HepG2 (cell line): ENCODE results near the gene CD300H. TPM values are rescaled to one million over a fixed set of nuclear protein-coding genes. Genes with fewer than 3 reads are reported as not detected.

Experiments used
- ATAC-seq: fragments of 200-7000 bp; cut with Tn5 transposase; 3 replicates; pipeline ENCODE4 v1.9.1; 2020; ENCODE audit warnings: mild to moderate bottlenecking, moderate library complexity
- BruUV-seq: library from RNA; stranded (reverse); fragments of 400-500 nt; replicated peaks from 2 replicates; lab custom pipeline; 2021; lab: Mats Ljungman, UMichigan
- CTCF ChIA-PET: fragments of 300-600 bp; formaldehyde crosslinking; extraction: SDS; loops from one replicate; lab custom pipeline; 2021; ENCODE audit warnings: low total read pairs, inconsistent platforms, low intra/inter-chr PET ratio; lab: Yijun Ruan, JAX
- POLR2A ChIA-PET: fragments of 350-600 bp; sonication (Branson Sonifier 250); formaldehyde crosslinking; loops from one replicate; lab custom pipeline; 2020; ENCODE audit warnings: antibody characterized with exemption, inconsistent platforms; lab: Yijun Ruan, JAX
- DNase-seq: peaks from one replicate; pipeline ENCODE4 v3.0.0-alpha.2; 2015; ENCODE audit warnings: low spot score
- FAIRE-seq: peaks from 3 replicates; lab custom pipeline; 2011; peaks lifted over from hg19 to GRCh38; lab: Jason Lieb, UNC
- H2AFZ ChIP-seq: one replicate; pipeline ENCODE4 v1.6.1; 2011; ENCODE audit warnings: low read length, inconsistent platforms
- H3K27ac ChIP-seq: fragments of 300-600 bp; 3 replicates; pipeline ENCODE4 v1.8.0; 2011; ENCODE audit warnings: mixed run types, mild to moderate bottlenecking, mixed read lengths, low read length, inconsistent platforms; ENCODE audit not compliant: insufficient read depth; ENCODE audit errors: extremely low read length
- H3K27me3 ChIP-seq, 2 experiments: fragments of 200-600 bp in 1 of 2; 2 replicates in 1 of 2; 3 replicates in 1 of 2; pipeline versions ENCODE4 v1.6.0 to v1.8.0; 2011; ENCODE audit warnings: low read length in 2 of 2, mild to moderate bottlenecking in 2 of 2, moderate library complexity in 2 of 2, inconsistent platforms in 1 of 2; ENCODE audit not compliant: insufficient read depth in 2 of 2, control insufficient read depth in 1 of 2
- H3K36me3 ChIP-seq, 2 experiments: fragments of 200-600 bp in 1 of 2; replicated peaks in 1 of 2; 2 replicates in 1 of 2; 3 replicates in 1 of 2; pipeline versions ENCODE4 v1.5.1 to v1.8.0; 2011; ENCODE audit warnings: low read length in 2 of 2, inconsistent platforms in 1 of 2; ENCODE audit not compliant: insufficient read depth in 2 of 2, control insufficient read depth in 1 of 2
- H3K4me1 ChIP-seq: 2 replicates; pipeline ENCODE4 v1.5.1; 2012; ENCODE audit warnings: low read length, inconsistent platforms; ENCODE audit not compliant: insufficient read depth
- H3K4me2 ChIP-seq: 2 replicates; pipeline ENCODE4 v1.6.0; 2011; ENCODE audit warnings: low read depth, low read length, inconsistent platforms
- H3K4me3 ChIP-seq, 3 experiments: fragments of 200-600 bp in 1 of 3; sonication (generic), shearing (Covaris generic) in 1 of 3; replicated peaks in 1 of 3; 2 replicates each; pipeline ENCODE4 v1.5.1; 2011 to 2016; ENCODE audit warnings: low read length in 3 of 3, inconsistent platforms in 2 of 3, low read depth in 2 of 3, mild to moderate bottlenecking in 2 of 3, control low read depth in 1 of 3, mixed read lengths in 1 of 3; ENCODE audit not compliant: insufficient read depth in 1 of 3
- H3K79me2 ChIP-seq: one replicate; pipeline ENCODE4 v1.6.1; 2011; ENCODE audit warnings: low read length, inconsistent platforms; ENCODE audit not compliant: insufficient read depth
- H3K9ac ChIP-seq: 2 replicates; pipeline ENCODE4 v1.6.0; 2011; ENCODE audit warnings: mild to moderate bottlenecking, low read depth, low read length, inconsistent platforms; ENCODE audit not compliant: insufficient read depth
- H3K9me3 ChIP-seq: 2 replicates; pipeline ENCODE4 v1.5.1; 2012; ENCODE audit warnings: mild to moderate bottlenecking, low read length
- H4K20me1 ChIP-seq: 2 replicates; pipeline ENCODE4 v1.6.0; 2011; ENCODE audit warnings: inconsistent platforms, mild to moderate bottlenecking, low read length, moderate library complexity; ENCODE audit not compliant: insufficient read depth
- DNMT3B ChIP-seq: conservative IDR thresholded peaks from 2 replicates; pipeline ENCODE4 v1.6.1; 2016; ENCODE audit warnings: missing biosample characterization, control low read depth
- DZIP1 ChIP-seq: sonication (generic); formaldehyde crosslinking; IDR thresholded peaks from 2 replicates; pipeline ENCODE4 v1.5.0; 2020; ENCODE audit warnings: mild to moderate bottlenecking, missing genetic modification reagents
- FOXA1 ChIP-seq, 2 experiments: fragments of 450-650 bp in 1 of 2; sonication (generic) in 1 of 2; formaldehyde crosslinking in 1 of 2; IDR thresholded peaks; 2 replicates each; pipeline versions ENCODE4 v1.4.0 to v1.6.1; 2016 to 2020; ENCODE audit warnings: missing genetic modification reagents in 1 of 2
- GPN1 ChIP-seq: sonication (generic); formaldehyde crosslinking; IDR thresholded peaks from 2 replicates; pipeline ENCODE4 v1.5.1; 2020; ENCODE audit warnings: missing genetic modification reagents, borderline replicate concordance
- POLR2A ChIP-seq, 2 experiments: IDR thresholded peaks; 2 replicates each; pipeline ENCODE4 v1.6.1; 2011; ENCODE audit warnings: low read depth in 2 of 2, low read length in 2 of 2, mild to moderate bottlenecking in 1 of 2, moderate library complexity in 1 of 2; ENCODE audit not compliant: insufficient read depth in 1 of 2
- RFXANK ChIP-seq: IDR thresholded peaks from 2 replicates; pipeline ENCODE4 v1.6.1; 2016
- ZNF256 ChIP-seq: sonication (generic); formaldehyde crosslinking; conservative IDR thresholded peaks from 2 replicates; pipeline ENCODE4 v1.4.0; 2020; ENCODE audit warnings: missing genetic modification reagents
- ZNF317 ChIP-seq: sonication (generic); formaldehyde crosslinking; IDR thresholded peaks from 2 replicates; pipeline ENCODE4 v1.5.0; 2020; ENCODE audit warnings: mild to moderate bottlenecking, missing genetic modification reagents
- ZNF75D ChIP-seq: sonication (generic); formaldehyde crosslinking; IDR thresholded peaks from 2 replicates; pipeline ENCODE4 v1.8.1; 2023; ENCODE audit warnings: missing genetic modification reagents, mild to moderate bottlenecking, borderline replicate concordance
- WGBS: methylation state at CpG from one replicate; pipeline ENCODE4 v1.1.6; 2017; ENCODE audit warnings: low lambda C conversion rate; 5-methylcytosine and 5-hydroxymethylcytosine counted together
- in situ Hi-C: cut with HindIII; loops from 2 replicates; pipeline ENCODE4 v1.10.0; 2017; ENCODE audit warnings: low pct_unique_long_range_greater_than_20kb; ENCODE audit not compliant: extremely low pct_ligation_motif_present
- intact Hi-C: fragments of 100-400 bp; cut with micrococcal nuclease; formaldehyde crosslinking; loops from one replicate; pipeline ENCODE4 v1.10.0; 2022; ENCODE audit not compliant: unreplicated experiment
- polyA plus RNA-seq, 8 experiments: library from polyadenylated mRNA; depleted of rRNA in 3 of 8; stranded (reverse) in 7 of 8; unstranded in 1 of 8; fragments of >200 nt; fragmentation: Illumina TruSeq in 4 of 8; extraction: Trizol in 4 of 8; gene quantifications; 2 replicates each; pipeline versions ENCODE4 v1.2.1 to v1.2.3, GENCODE V29; 2011 to 2016; ENCODE audit warnings: low read depth in 4 of 8, missing spikeins in 1 of 8, mixed read lengths in 1 of 8; ENCODE audit not compliant: insufficient read depth in 1 of 8
- total RNA-seq, 5 experiments: library from RNA; depleted of rRNA; stranded (reverse); fragments of >200 nt; fragmentation: Illumina TruSeq; extraction: Trizol; gene quantifications; 2 replicates each; pipeline ENCODE4 v1.2.3, GENCODE V29; 2016; ENCODE audit warnings: low read depth in 1 of 5
- TF ChIP-seq, protein P1 (sequence below): sonication (generic); formaldehyde crosslinking; IDR thresholded peaks from 2 replicates; pipeline ENCODE4 v1.4.0; 2020; ENCODE audit warnings: missing genetic modification reagents, borderline replicate concordance
- TF ChIP-seq, protein P2 (sequence below): IDR thresholded peaks from 2 replicates; pipeline ENCODE4 v1.6.1; 2016
- TF ChIP-seq, protein P3 (sequence below): sonication (generic); formaldehyde crosslinking; IDR thresholded peaks from 2 replicates; pipeline ENCODE4 v1.9.0; 2021; ENCODE audit warnings: missing genetic modification reagents, borderline replicate concordance
- TF ChIP-seq, protein P4 (sequence below): sonication (generic); formaldehyde crosslinking; IDR thresholded peaks from 2 replicates; pipeline ENCODE4 v1.5.0; 2020; ENCODE audit warnings: mild to moderate bottlenecking, missing genetic modification reagents, moderate library complexity

The CD300H gene
- total and polyA plus RNA-seq, 2 of the 13 experiments (the other 11 are each of a cell fraction or from before 2014, with no cell fraction given): not detected

GRCh38 chr17:74604761-74605160 is 37.5 kb upstream of the CD300H start:
- Histone ChIP-seq H3K36me3 (no peaks in the 10 kb centered on the region), H3K27ac (no peak overlapping the region), H3K4me1 (no peaks in the 10 kb centered on the region), H3K4me3 (no peak overlapping the region), H2AFZ (no peak overlapping the region), H3K9me3 (no peaks in the 10 kb centered on the region), H3K79me2 (no peaks in the 10 kb centered on the region), H3K27me3 (peaks cover 8 to 59% of the 10 kb centered on the region in 2 experiments), H3K9ac (no peak overlapping the region), H3K4me2 (no peak overlapping the region), H4K20me1 (peaks cover 3% of the 10 kb centered on the region)
- CTCF ChIA-PET: no interaction called here
- no peak for FAIRE-seq
- BruUV-seq: no TSS peak
- no peak for ATAC-seq
- in situ Hi-C loops: no loop called here
- POLR2A ChIA-PET: no interaction called here
- no peak for DNase-seq
- WGBS: 4% methylated on average over 10 of the region's 10 CpGs
- intact Hi-C loops: no loop called here
- no peak for TF ChIP-seq FOXA1 (IDR thresholded peaks at IDR 0.05)
- TF ChIP-seq FOXA1 (CRISPR knock-in tag; IDR thresholded peaks at IDR 0.05): no peak
- TF ChIP-seq, protein P1, sequence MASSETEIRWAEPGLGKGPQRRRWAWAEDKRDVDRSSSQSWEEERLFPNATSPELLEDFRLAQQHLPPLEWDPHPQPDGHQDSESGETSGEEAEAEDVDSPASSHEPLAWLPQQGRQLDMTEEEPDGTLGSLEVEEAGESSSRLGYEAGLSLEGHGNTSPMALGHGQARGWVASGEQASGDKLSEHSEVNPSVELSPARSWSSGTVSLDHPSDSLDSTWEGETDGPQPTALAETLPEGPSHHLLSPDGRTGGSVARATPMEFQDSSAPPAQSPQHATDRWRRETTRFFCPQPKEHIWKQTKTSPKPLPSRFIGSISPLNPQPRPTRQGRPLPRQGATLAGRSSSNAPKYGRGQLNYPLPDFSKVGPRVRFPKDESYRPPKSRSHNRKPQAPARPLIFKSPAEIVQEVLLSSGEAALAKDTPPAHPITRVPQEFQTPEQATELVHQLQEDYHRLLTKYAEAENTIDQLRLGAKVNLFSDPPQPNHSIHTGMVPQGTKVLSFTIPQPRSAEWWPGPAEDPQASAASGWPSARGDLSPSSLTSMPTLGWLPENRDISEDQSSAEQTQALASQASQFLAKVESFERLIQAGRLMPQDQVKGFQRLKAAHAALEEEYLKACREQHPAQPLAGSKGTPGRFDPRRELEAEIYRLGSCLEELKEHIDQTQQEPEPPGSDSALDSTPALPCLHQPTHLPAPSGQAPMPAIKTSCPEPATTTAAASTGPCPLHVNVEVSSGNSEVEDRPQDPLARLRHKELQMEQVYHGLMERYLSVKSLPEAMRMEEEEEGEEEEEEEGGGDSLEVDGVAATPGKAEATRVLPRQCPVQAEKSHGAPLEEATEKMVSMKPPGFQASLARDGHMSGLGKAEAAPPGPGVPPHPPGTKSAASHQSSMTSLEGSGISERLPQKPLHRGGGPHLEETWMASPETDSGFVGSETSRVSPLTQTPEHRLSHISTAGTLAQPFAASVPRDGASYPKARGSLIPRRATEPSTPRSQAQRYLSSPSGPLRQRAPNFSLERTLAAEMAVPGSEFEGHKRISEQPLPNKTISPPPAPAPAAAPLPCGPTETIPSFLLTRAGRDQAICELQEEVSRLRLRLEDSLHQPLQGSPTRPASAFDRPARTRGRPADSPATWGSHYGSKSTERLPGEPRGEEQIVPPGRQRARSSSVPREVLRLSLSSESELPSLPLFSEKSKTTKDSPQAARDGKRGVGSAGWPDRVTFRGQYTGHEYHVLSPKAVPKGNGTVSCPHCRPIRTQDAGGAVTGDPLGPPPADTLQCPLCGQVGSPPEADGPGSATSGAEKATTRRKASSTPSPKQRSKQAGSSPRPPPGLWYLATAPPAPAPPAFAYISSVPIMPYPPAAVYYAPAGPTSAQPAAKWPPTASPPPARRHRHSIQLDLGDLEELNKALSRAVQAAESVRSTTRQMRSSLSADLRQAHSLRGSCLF (CRISPR knock-in tag): no peak
- TF ChIP-seq, protein P2, sequence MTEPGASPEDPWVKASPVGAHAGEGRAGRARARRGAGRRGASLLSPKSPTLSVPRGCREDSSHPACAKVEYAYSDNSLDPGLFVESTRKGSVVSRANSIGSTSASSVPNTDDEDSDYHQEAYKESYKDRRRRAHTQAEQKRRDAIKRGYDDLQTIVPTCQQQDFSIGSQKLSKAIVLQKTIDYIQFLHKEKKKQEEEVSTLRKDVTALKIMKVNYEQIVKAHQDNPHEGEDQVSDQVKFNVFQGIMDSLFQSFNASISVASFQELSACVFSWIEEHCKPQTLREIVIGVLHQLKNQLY: no peak
- TF ChIP-seq ZNF317 (CRISPR knock-in tag): no peak
- TF ChIP-seq DZIP1 (CRISPR knock-in tag): no peak
- TF ChIP-seq RFXANK: no peak
- TF ChIP-seq POLR2A (IDR thresholded peaks at IDR 0.05; ENCODE audit: insufficient read depth in 1 of 2, low read depth in 2 of 2, low read length in 2 of 2): no peak
- TF ChIP-seq DNMT3B (CRISPR knock-in tag): no peak
- TF ChIP-seq, protein P3, sequence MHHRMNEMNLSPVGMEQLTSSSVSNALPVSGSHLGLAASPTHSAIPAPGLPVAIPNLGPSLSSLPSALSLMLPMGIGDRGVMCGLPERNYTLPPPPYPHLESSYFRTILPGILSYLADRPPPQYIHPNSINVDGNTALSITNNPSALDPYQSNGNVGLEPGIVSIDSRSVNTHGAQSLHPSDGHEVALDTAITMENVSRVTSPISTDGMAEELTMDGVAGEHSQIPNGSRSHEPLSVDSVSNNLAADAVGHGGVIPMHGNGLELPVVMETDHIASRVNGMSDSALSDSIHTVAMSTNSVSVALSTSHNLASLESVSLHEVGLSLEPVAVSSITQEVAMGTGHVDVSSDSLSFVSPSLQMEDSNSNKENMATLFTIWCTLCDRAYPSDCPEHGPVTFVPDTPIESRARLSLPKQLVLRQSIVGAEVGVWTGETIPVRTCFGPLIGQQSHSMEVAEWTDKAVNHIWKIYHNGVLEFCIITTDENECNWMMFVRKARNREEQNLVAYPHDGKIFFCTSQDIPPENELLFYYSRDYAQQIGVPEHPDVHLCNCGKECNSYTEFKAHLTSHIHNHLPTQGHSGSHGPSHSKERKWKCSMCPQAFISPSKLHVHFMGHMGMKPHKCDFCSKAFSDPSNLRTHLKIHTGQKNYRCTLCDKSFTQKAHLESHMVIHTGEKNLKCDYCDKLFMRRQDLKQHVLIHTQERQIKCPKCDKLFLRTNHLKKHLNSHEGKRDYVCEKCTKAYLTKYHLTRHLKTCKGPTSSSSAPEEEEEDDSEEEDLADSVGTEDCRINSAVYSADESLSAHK (CRISPR knock-in tag): no peak
- no peak for TF ChIP-seq GPN1
- TF ChIP-seq, protein P4, sequence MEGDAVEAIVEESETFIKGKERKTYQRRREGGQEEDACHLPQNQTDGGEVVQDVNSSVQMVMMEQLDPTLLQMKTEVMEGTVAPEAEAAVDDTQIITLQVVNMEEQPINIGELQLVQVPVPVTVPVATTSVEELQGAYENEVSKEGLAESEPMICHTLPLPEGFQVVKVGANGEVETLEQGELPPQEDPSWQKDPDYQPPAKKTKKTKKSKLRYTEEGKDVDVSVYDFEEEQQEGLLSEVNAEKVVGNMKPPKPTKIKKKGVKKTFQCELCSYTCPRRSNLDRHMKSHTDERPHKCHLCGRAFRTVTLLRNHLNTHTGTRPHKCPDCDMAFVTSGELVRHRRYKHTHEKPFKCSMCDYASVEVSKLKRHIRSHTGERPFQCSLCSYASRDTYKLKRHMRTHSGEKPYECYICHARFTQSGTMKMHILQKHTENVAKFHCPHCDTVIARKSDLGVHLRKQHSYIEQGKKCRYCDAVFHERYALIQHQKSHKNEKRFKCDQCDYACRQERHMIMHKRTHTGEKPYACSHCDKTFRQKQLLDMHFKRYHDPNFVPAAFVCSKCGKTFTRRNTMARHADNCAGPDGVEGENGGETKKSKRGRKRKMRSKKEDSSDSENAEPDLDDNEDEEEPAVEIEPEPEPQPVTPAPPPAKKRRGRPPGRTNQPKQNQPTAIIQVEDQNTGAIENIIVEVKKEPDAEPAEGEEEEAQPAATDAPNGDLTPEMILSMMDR (CRISPR knock-in tag): no peak
- no peak for TF ChIP-seq ZNF75D (CRISPR knock-in tag)
- TF ChIP-seq ZNF256: no peak
